T-helper 2 cell treated with Interferon-gamma antibody and Interleukin-4, amounts not matched to agents 5 μg/mL and 100 μg/mL, for 36 hours (primary cell): ENCODE measurements around the gene TNNT1.

Experiments
- DNase-seq: peaks from one replicate; pipeline ENCODE4 v3.0.0; 2021; ENCODE audit warnings: low spot score
- H3K27ac Mint-ChIP-seq: one replicate; pipeline ENCODE4 v1.8.0; 2021; ENCODE audit warnings: mild to moderate bottlenecking, mixed read lengths
- H3K27me3 Mint-ChIP-seq: one replicate; pipeline ENCODE4 v1.8.0; 2021; ENCODE audit warnings: low read depth, mixed read lengths
- H3K36me3 Mint-ChIP-seq: one replicate; pipeline ENCODE4 v1.8.0; 2021; ENCODE audit warnings: low read depth, mixed read lengths
- H3K4me1 Mint-ChIP-seq: one replicate; pipeline ENCODE4 v1.8.0; 2021; ENCODE audit warnings: low read depth, mixed read lengths
- H3K4me3 Mint-ChIP-seq: one replicate; pipeline ENCODE4 v1.8.0; 2022; ENCODE audit warnings: mild to moderate bottlenecking, moderate library complexity, mixed read lengths
- H3K9me3 Mint-ChIP-seq: one replicate; pipeline ENCODE4 v1.8.0; 2021; ENCODE audit warnings: mixed read lengths

The TNNT1 gene

GRCh38 chr19:55088021-55088451, 61.0 kb downstream of the TNNT1 start:
- Mint-ChIP-seq H3K9me3 (no peaks in the 10 kb centered on the region), H3K27ac (no peak overlapping the region), H3K27me3 (peaks cover 39% of the 10 kb centered on the region), H3K4me1 (peaks cover 13% of the 10 kb centered on the region), H3K4me3 (peak overlapping the region; percentile 9), H3K36me3 (peaks cover 20% of the 10 kb centered on the region)
- DNase-seq, result no peak

GRCh38 chr19:55087542-55087901, 61.5 kb downstream of the TNNT1 start:
- Mint-ChIP-seq H3K27ac (no peak overlapping the region), H3K9me3 (no peaks in the 10 kb centered on the region)
- DNase-seq, result no peak

GRCh38 chr19:55086730-55087541, 62.1 kb downstream of the TNNT1 start:
- DNase-seq, result peak; percentile 37
- no peaks in the 10 kb centered on the region for H3K9me3 Mint-ChIP-seq
- peaks cover 16% of the 10 kb centered on the region for H3K4me1 Mint-ChIP-seq
- H3K27ac Mint-ChIP-seq, result no peak overlapping the region
- H3K27me3 Mint-ChIP-seq, result peaks cover 48% of the 10 kb centered on the region
- peaks cover 20% of the 10 kb centered on the region for H3K36me3 Mint-ChIP-seq
- H3K4me3 Mint-ChIP-seq, result peak overlapping the region; percentile 39

More at GRCh38 chr19:55087542-55087901, 61.5 kb downstream of the TNNT1 start:
- Mint-ChIP-seq H3K4me1 (peaks cover 13% of the 10 kb centered on the region), H3K27me3 (peaks cover 44% of the 10 kb centered on the region), H3K4me3 (peak overlapping the region; percentile 39), H3K36me3 (peaks cover 20% of the 10 kb centered on the region)

- Mint-ChIP-seq H3K27me3 (peaks cover 50% of the 10 kb centered on the region), H3K4me1 (peaks cover 17% of the 10 kb centered on the region), H3K36me3 (peaks cover 20% of the 10 kb centered on the region), H3K27ac (no peak overlapping the region), H3K4me3 (no peak overlapping the region), H3K9me3 (no peaks in the 10 kb centered on the region)
- no peak for DNase-seq
These were observed 62.9 kb downstream of the TNNT1 start for GRCh38 chr19:55085923-55086715.

GRCh38 chr19:55084416-55084815, 64.6 kb downstream of the TNNT1 start:
- no peak overlapping the region for H3K27ac Mint-ChIP-seq
- peaks cover 29% of the 10 kb centered on the region for H3K4me1 Mint-ChIP-seq
- H3K36me3 Mint-ChIP-seq, result peaks cover 16% of the 10 kb centered on the region
- H3K27me3 Mint-ChIP-seq, result peaks cover 50% of the 10 kb centered on the region
- H3K9me3 Mint-ChIP-seq, result no peaks in the 10 kb centered on the region
- DNase-seq, result no peak
- no peak overlapping the region for H3K4me3 Mint-ChIP-seq

GRCh38 chr19:55083004-55083850, 65.8 kb downstream of the TNNT1 start:
- Mint-ChIP-seq H3K36me3 (peaks cover 11% of the 10 kb centered on the region), H3K9me3 (no peaks in the 10 kb centered on the region), H3K4me1 (peaks cover 25% of the 10 kb centered on the region), H3K4me3 (peak overlapping the region; percentile 48), H3K27me3 (peaks cover 46% of the 10 kb centered on the region), H3K27ac (no peak overlapping the region)
- no peak for DNase-seq
